ENCODE results near the gene FGF14. TPM values are rescaled to one million over a fixed set of nuclear protein-coding genes. Genes with fewer than 3 reads are reported as not detected.

FGF14 gene
- total and polyA plus RNA-seq, 2 donors (not counting 3 experiments of a cell fraction or from before 2014, with no cell fraction given) = not detected

- no peak for DNase-seq (ENCODE audit: low read depth, low spot score)
- BruUV-seq (replicated peaks) = no TSS peak
- no peaks in the 10 kb centered on the region for H3K36me3 ChIP-seq (ENCODE audit: control insufficient read depth in 2 of 2, extremely low read depth in 1 of 2, insufficient read depth in 2 of 2, low read length in 2 of 2)
- H3K27ac ChIP-seq (ENCODE audit: insufficient read depth, low read depth, low read length) = no peak overlapping the region
- H3K9me1 ChIP-seq (replicated peaks; ENCODE audit: control insufficient read depth, extremely low read depth, insufficient read depth, low read length) = no peaks in the 10 kb centered on the region
- H3K4me3 ChIP-seq (replicated peaks in 1 of 3; ENCODE audit: insufficient read depth in 1 of 3, low read depth in 1 of 3, low read length in 3 of 3) = no peak overlapping the region
- H3K4me2 ChIP-seq (ENCODE audit: insufficient read depth, low read length) = no peak overlapping the region
- H4K20me1 ChIP-seq (replicated peaks; ENCODE audit: control insufficient read depth, extremely low read depth, insufficient read depth, low read length) = peaks cover 2% of the 10 kb centered on the region
- intact Hi-C loops (cut with micrococcal nuclease) (no loop called here), dilution Hi-C loops (cut with MboI; ENCODE audit: extremely low pct_ligation_motif_present, low sequenced_read_pairs) (no loop called here)
- POLR2A ChIA-PET = no interaction called here
- no peak for FAIRE-seq
- H2AFZ ChIP-seq (ENCODE audit: low read depth, low read length) = no peak overlapping the region
- no peak for TF ChIP-seq POLR2AphosphoS5 (IDR thresholded peaks at IDR 0.05; ENCODE audit: insufficient read depth, low read depth, low read length)
- no peak for TF ChIP-seq FOS (IDR thresholded peaks at IDR 0.05; ENCODE audit: borderline replicate concordance, insufficient read depth, low read length)
- no peak for TF ChIP-seq JUN (IDR thresholded peaks at IDR 0.05; ENCODE audit: borderline replicate concordance, insufficient read depth, insufficient read length, low read depth)
- no peak for TF ChIP-seq MYC (IDR thresholded peaks at IDR 0.05; ENCODE audit: low read depth, low read length)
- TF ChIP-seq, protein P1, sequence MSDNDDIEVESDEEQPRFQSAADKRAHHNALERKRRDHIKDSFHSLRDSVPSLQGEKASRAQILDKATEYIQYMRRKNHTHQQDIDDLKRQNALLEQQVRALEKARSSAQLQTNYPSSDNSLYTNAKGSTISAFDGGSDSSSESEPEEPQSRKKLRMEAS (IDR thresholded peaks at IDR 0.05; ENCODE audit: insufficient read depth, insufficient read length) = no peak
- no peak for TF ChIP-seq EZH2 (IDR thresholded peaks at IDR 0.05; ENCODE audit: borderline replicate concordance, low read depth, low read length, severe bottlenecking)
- TF ChIP-seq POLR2A (IDR thresholded peaks at IDR 0.05; ENCODE audit: low read depth, low read length) = no peak
- no peak for TF ChIP-seq GATA2 (IDR thresholded peaks at IDR 0.05; ENCODE audit: insufficient read depth, insufficient read length, low read depth, low read length)
- TF ChIP-seq, protein P2, sequence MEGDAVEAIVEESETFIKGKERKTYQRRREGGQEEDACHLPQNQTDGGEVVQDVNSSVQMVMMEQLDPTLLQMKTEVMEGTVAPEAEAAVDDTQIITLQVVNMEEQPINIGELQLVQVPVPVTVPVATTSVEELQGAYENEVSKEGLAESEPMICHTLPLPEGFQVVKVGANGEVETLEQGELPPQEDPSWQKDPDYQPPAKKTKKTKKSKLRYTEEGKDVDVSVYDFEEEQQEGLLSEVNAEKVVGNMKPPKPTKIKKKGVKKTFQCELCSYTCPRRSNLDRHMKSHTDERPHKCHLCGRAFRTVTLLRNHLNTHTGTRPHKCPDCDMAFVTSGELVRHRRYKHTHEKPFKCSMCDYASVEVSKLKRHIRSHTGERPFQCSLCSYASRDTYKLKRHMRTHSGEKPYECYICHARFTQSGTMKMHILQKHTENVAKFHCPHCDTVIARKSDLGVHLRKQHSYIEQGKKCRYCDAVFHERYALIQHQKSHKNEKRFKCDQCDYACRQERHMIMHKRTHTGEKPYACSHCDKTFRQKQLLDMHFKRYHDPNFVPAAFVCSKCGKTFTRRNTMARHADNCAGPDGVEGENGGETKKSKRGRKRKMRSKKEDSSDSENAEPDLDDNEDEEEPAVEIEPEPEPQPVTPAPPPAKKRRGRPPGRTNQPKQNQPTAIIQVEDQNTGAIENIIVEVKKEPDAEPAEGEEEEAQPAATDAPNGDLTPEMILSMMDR (IDR thresholded peaks at IDR 0.05; ENCODE audit: extremely low read depth in 1 of 2, insufficient read depth in 1 of 2, low read depth in 1 of 2, low read length in 2 of 2) = no peak
- H3K4me1 ChIP-seq (ENCODE audit: control insufficient read depth, extremely low read depth, insufficient read depth, low read length) = no peaks in the 10 kb centered on the region
- no peaks in the 10 kb centered on the region for H3K27me3 ChIP-seq (ENCODE audit: control insufficient read depth in 2 of 2, insufficient read depth in 2 of 2, low read length in 2 of 2)
- no peaks in the 10 kb centered on the region for H3K9me3 ChIP-seq (replicated peaks; ENCODE audit: control insufficient read depth, insufficient read depth, low read length)
- no peaks in the 10 kb centered on the region for H3K79me2 ChIP-seq (ENCODE audit: control insufficient read depth, insufficient read depth, low read length)
- CTCF ChIA-PET = no interaction called here
- no peak overlapping the region for H3K9ac ChIP-seq (replicated peaks; ENCODE audit: extremely low read depth, insufficient read depth, low read length)
Observed at GRCh38 chr13:102172406-102172805, 229.4 kb downstream of the FGF14 start.
